ENCODE data around the gene LAG3. TPM values are rescaled to one million over a fixed set of nuclear protein-coding genes. Genes with fewer than 3 reads are reported as not detected.
"Not testable (repeated sequence)": the region's sequence is repeated elsewhere in the genome, so short reads cannot be mapped to it uniquely, and the experiment has no call there.

LAG3 gene
- total RNA-seq, 1 experiment from 2014 or later = 2.2 TPM

- no peak overlapping the region for H4K8ac ChIP-seq (replicated peaks; ENCODE audit: insufficient read length, low read depth, low read length)
- no peak overlapping the region for H3K27ac Mint-ChIP-seq
- DNase-seq = no peak
- H3K23me2 ChIP-seq (ENCODE audit: insufficient read length, low read depth, low read length, poor library complexity, severe bottlenecking) = no peaks in the 10 kb centered on the region
- no peak overlapping the region for H2BK12ac ChIP-seq (ENCODE audit: insufficient read length, low read depth, low read length)
- peaks cover 4 to 7% of the 10 kb centered on the region in 2 experiments; a peak in 3 of 4 replicates for H3K4me1 Mint-ChIP-seq
- H4K5ac ChIP-seq (ENCODE audit: insufficient read length, low read depth, low read length) = no peak overlapping the region
- H3K4me3 Mint-ChIP-seq = no peak overlapping the region
- no peaks in the 10 kb centered on the region for H3K4me1 ChIP-seq (ENCODE audit: insufficient read depth, low read length)
- no peak overlapping the region for H3T11ph ChIP-seq (ENCODE audit: low read length)
- no peak overlapping the region for H2BK15ac ChIP-seq (ENCODE audit: low read depth, low read length)
- no peaks in the 10 kb centered on the region for H3K79me2 ChIP-seq (ENCODE audit: insufficient read depth, low read length)
- no peak overlapping the region for H2BK20ac ChIP-seq (ENCODE audit: low read depth, low read length, poor library complexity, severe bottlenecking)
- H3K14ac ChIP-seq (ENCODE audit: insufficient read depth, low read length) = no peak overlapping the region
- H2BK120ac ChIP-seq (ENCODE audit: low read depth, low read length, poor library complexity, severe bottlenecking) = no peak overlapping the region
- H4K91ac ChIP-seq (ENCODE audit: insufficient read length, low read depth, low read length) = no peak overlapping the region
- no peak overlapping the region for H3K18ac ChIP-seq (ENCODE audit: insufficient read length, low read depth, low read length)
- no peak overlapping the region for H2AK5ac ChIP-seq (ENCODE audit: insufficient read length, low read length)
- H2BK5ac ChIP-seq (ENCODE audit: insufficient read length, low read length) = no peak overlapping the region
- no peaks in the 10 kb centered on the region for H3K9me3 ChIP-seq (ENCODE audit: control insufficient read depth, low read depth, low read length)
- TF ChIP-seq, protein P1, sequence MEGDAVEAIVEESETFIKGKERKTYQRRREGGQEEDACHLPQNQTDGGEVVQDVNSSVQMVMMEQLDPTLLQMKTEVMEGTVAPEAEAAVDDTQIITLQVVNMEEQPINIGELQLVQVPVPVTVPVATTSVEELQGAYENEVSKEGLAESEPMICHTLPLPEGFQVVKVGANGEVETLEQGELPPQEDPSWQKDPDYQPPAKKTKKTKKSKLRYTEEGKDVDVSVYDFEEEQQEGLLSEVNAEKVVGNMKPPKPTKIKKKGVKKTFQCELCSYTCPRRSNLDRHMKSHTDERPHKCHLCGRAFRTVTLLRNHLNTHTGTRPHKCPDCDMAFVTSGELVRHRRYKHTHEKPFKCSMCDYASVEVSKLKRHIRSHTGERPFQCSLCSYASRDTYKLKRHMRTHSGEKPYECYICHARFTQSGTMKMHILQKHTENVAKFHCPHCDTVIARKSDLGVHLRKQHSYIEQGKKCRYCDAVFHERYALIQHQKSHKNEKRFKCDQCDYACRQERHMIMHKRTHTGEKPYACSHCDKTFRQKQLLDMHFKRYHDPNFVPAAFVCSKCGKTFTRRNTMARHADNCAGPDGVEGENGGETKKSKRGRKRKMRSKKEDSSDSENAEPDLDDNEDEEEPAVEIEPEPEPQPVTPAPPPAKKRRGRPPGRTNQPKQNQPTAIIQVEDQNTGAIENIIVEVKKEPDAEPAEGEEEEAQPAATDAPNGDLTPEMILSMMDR (conservative IDR thresholded peaks at IDR 0.05) = no peak
- H3K56ac ChIP-seq (ENCODE audit: insufficient read length, low read depth, low read length) = no peak overlapping the region
- H3K9me3 Mint-ChIP-seq = no peaks in the 10 kb centered on the region
- H3K27ac ChIP-seq (ENCODE audit: insufficient read length, low read depth, low read length) = no peak overlapping the region
- no peaks in the 10 kb centered on the region; a peak in 2 of 7 replicates for H3K36me3 Mint-ChIP-seq (ENCODE audit: insufficient read depth in 1 of 3, low read depth in 3 of 3)
- no peaks in the 10 kb centered on the region for H3K27me3 Mint-ChIP-seq (ENCODE audit: low read depth)
- H3K79me1 ChIP-seq (ENCODE audit: insufficient read depth, low read depth, low read length, poor library complexity, severe bottlenecking) = no peaks in the 10 kb centered on the region
- no peak overlapping the region for H3K4ac ChIP-seq (ENCODE audit: low read depth, low read length)
- H4K20me1 ChIP-seq (ENCODE audit: control insufficient read depth, insufficient read depth, insufficient read length) = no peaks in the 10 kb centered on the region
- H3K27me3 ChIP-seq (ENCODE audit: insufficient read depth, low read length) = no peaks in the 10 kb centered on the region
- no CpG with 5 or more reads among the region's 5 CpGs for WGBS (ENCODE audit: extremely low coverage, insufficient read length, low lambda C conversion rate)
- no peak overlapping the region for H3K9ac ChIP-seq (ENCODE audit: extremely low read depth, insufficient read length, low read length)
- H2AFZ ChIP-seq (ENCODE audit: low read length) = no peak overlapping the region
- H3K23ac ChIP-seq (ENCODE audit: insufficient read length, low read depth, low read length) = no peak overlapping the region
- H3K4me2 ChIP-seq (ENCODE audit: insufficient read depth, insufficient read length, low read length) = no peak overlapping the region
These were observed 35.6 kb upstream of the LAG3 start for GRCh38 chr12:6736754-6737153.

DNA sequence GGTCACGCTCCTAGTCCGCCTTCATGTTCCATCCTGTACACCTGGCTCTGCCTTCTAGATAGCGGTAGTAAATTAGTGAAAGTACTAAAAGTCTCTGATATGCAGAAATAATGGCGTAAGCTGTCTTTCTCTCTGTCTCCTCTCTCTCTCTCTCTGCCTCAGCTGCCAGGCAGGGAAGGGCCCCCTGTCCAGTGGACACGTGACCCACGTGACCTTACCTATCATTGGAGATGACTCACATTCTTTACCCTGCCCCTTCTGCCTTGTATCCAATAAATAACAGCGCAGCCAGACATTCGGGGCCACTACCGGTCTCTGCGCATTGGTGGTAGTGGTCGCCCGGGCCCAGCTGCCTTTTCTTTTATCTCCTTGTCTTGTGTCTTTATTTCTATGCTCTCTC, 30.2 kb upstream of the LAG3 start:
- not testable (repeated sequence) for H3K9ac ChIP-seq (ENCODE audit: extremely low read depth, insufficient read length, low read length); H2BK5ac ChIP-seq (ENCODE audit: insufficient read length, low read length); H3K23me2 ChIP-seq (ENCODE audit: insufficient read length, low read depth, low read length, poor library complexity, severe bottlenecking); H3K79me2 ChIP-seq (ENCODE audit: insufficient read depth, low read length); H4K91ac ChIP-seq (ENCODE audit: insufficient read length, low read depth, low read length); H4K8ac ChIP-seq (replicated peaks; ENCODE audit: insufficient read length, low read depth, low read length); H3T11ph ChIP-seq (ENCODE audit: low read length); H3K27me3 ChIP-seq (ENCODE audit: insufficient read depth, low read length); H3K14ac ChIP-seq (ENCODE audit: insufficient read depth, low read length); DNase-seq; H3K9me3 Mint-ChIP-seq; H3K4me2 ChIP-seq (ENCODE audit: insufficient read depth, insufficient read length, low read length); H3K23ac ChIP-seq (ENCODE audit: insufficient read length, low read depth, low read length); H3K56ac ChIP-seq (ENCODE audit: insufficient read length, low read depth, low read length); H2AK5ac ChIP-seq (ENCODE audit: insufficient read length, low read length); H2AFZ ChIP-seq (ENCODE audit: low read length); H3K4me1 ChIP-seq (ENCODE audit: insufficient read depth, low read length); H3K4ac ChIP-seq (ENCODE audit: low read depth, low read length); H2BK20ac ChIP-seq (ENCODE audit: low read depth, low read length, poor library complexity, severe bottlenecking); H4K5ac ChIP-seq (ENCODE audit: insufficient read length, low read depth, low read length); H2BK15ac ChIP-seq (ENCODE audit: low read depth, low read length); H2BK12ac ChIP-seq (ENCODE audit: insufficient read length, low read depth, low read length); H2BK120ac ChIP-seq (ENCODE audit: low read depth, low read length, poor library complexity, severe bottlenecking); H3K4me3 Mint-ChIP-seq; H3K27me3 Mint-ChIP-seq (ENCODE audit: low read depth); H3K27ac ChIP-seq (ENCODE audit: insufficient read length, low read depth, low read length); H4K20me1 ChIP-seq (ENCODE audit: control insufficient read depth, insufficient read depth, insufficient read length); H3K9me3 ChIP-seq (ENCODE audit: control insufficient read depth, low read depth, low read length); H3K4me1 Mint-ChIP-seq; H3K79me1 ChIP-seq (ENCODE audit: insufficient read depth, low read depth, low read length, poor library complexity, severe bottlenecking); H3K18ac ChIP-seq (ENCODE audit: insufficient read length, low read depth, low read length)
- H3K36me3 Mint-ChIP-seq (ENCODE audit: insufficient read depth in 1 of 3, low read depth in 3 of 3) = peaks cover 3 to 18% (median 17%) of the 10 kb centered on the region in 3 experiments; a peak in 6 of 7 replicates
- H3K27ac Mint-ChIP-seq = peak overlapping the region in 1 of 3 experiments; percentile 17; a peak in 2 of 7 replicates
- no CpG with 5 or more reads among the region's 12 CpGs for WGBS (ENCODE audit: extremely low coverage, insufficient read length, low lambda C conversion rate)
